HL-60 (cell line): Measurements from ENCODE around the gene FILIP1L.
A peak's percentile ranks its signal among the peaks of the same experiment; 100 is the strongest.

Experiments
- DNase-seq, 2 experiments: peaks; one replicate each; pipeline ENCODE4 v3.0.0-alpha.2; 2010 to 2020; ENCODE audit warnings: low read depth in 1 of 2, low spot score in 1 of 2
- H3K27ac ChIP-seq: fragments of 250-450 bp; sonication (Bioruptor Pico); replicated peaks from 2 replicates; pipeline ENCODE4 v1.5.1; 2020; ENCODE audit warnings: mild to moderate bottlenecking, moderate library complexity
- H3K27me3 ChIP-seq: fragments of 250-450 bp; sonication (Bioruptor Pico); 2 replicates; pipeline ENCODE4 v1.5.1; 2021; ENCODE audit warnings: mild to moderate bottlenecking, moderate library complexity; ENCODE audit not compliant: insufficient read depth, poor library complexity, severe bottlenecking
- H3K4me3 ChIP-seq: replicated peaks from 2 replicates; pipeline ENCODE4 v1.5.1; 2011; ENCODE audit warnings: mild to moderate bottlenecking, control low read depth, low read length; ENCODE audit not compliant: insufficient read depth
- CTCF ChIP-seq: IDR thresholded peaks from one replicate; pipeline ENCODE4 v1.5.1; 2011; ENCODE audit warnings: low read length, control low read depth, inconsistent platforms; ENCODE audit not compliant: insufficient read depth
- GABPA ChIP-seq: IDR thresholded peaks from 2 replicates; pipeline ENCODE4 v1.6.1; 2012; ENCODE audit warnings: low read depth
- POLR2AphosphoS5 ChIP-seq: IDR thresholded peaks from 2 replicates; pipeline ENCODE4 v1.6.1; 2012; ENCODE audit warnings: low read depth
- REST ChIP-seq: IDR thresholded peaks from 2 replicates; pipeline ENCODE4 v1.6.1; 2012; ENCODE audit warnings: low read depth; ENCODE audit not compliant: insufficient replicate concordance
- SPI1 ChIP-seq: IDR thresholded peaks from 2 replicates; pipeline ENCODE4 v1.6.1; 2012; ENCODE audit warnings: low read depth, mild to moderate bottlenecking, borderline replicate concordance

FILIP1L gene

DNA sequence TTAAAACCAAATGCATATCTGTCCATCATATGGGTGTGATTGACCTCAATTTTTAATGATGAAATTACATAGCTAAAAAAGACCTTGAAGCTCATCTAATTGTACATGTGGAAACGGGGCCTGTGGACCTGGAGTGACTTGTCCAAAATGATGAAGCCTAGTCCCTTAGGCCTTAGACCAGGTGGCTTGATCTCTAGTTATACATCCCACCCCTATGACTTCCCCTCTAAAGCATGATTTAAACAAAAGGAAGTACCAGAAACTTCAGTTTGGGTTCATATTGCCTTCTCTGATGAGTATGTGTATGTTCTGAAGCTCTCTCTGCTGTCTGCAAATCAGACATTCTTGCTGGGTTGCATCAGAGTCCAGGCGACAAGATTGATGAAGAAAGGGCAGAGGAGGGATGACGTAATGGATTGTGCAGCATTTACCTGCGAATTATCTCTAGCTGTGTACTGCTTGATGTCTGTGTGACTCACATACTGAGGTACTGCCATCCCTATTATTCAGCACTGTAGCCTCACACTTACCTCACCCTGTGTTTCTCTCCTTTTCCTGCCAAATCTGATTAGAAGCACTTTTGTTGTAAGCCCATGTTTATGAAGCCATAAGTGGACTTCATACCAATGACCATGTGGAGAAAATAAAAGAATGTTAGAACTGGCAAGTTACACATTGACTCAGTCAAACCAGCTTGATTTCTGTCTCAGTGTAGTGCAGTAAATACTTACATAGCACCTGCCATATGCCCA is 111.5 kb downstream of the FILIP1L start:
- Histone ChIP-seq H3K27me3 (no peaks in the 10 kb centered on the region), H3K27ac (no peak overlapping the region), H3K4me3 (no peak overlapping the region)
- peak; percentile 12 to 56 for DNase-seq
- TF ChIP-seq GABPA (no peak), POLR2AphosphoS5 (no peak), CTCF (no peak), SPI1 (no peak), REST (no peak)

- no peak overlapping the region for H3K4me3 ChIP-seq
- no peak overlapping the region for H3K27ac ChIP-seq
- no peak for TF ChIP-seq CTCF
- no peak for TF ChIP-seq GABPA
- no peak for TF ChIP-seq POLR2AphosphoS5
- no peak for DNase-seq
- H3K27me3 ChIP-seq: no peaks in the 10 kb centered on the region
Observed at GRCh38 chr3:100001526-100002270, 112.6 kb downstream of the FILIP1L start.

DNA sequence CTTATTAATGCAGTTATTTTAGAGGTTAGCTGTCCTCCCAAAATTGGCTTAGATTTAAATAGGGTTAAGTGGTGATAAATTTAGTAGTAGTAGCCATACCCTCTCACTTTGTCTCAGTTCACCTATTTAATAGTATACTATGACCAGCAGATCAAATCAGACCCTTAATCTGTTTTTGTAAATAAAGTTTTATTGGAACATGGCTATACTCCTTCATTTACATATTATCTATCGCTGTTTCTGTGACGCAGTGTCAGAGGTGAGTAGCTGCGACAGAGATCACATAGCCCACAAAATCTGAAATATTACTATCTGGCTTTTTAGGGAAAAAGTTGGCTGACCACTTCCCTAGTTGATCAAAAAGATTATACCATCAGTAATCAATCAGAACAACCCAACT is 113.2 kb downstream of the FILIP1L start:
- H3K27ac ChIP-seq: no peak overlapping the region

More for the DNA sequence above, 113.2 kb downstream of the FILIP1L start:
- DNase-seq: no peak
- TF ChIP-seq GABPA (no peak), SPI1 (no peak), REST (no peak), POLR2AphosphoS5 (no peak), CTCF (no peak)
- Histone ChIP-seq H3K27me3 (no peaks in the 10 kb centered on the region), H3K4me3 (no peak overlapping the region)
